ENCODE results near the gene TNFRSF18. TPM values are rescaled to one million over a fixed set of nuclear protein-coding genes. Genes with fewer than 3 reads are reported as not detected.

Gene TNFRSF18
- total and polyA plus RNA-seq, 2 donors (not counting 3 experiments of a cell fraction or from before 2014, with no cell fraction given) = not detected

DNA sequence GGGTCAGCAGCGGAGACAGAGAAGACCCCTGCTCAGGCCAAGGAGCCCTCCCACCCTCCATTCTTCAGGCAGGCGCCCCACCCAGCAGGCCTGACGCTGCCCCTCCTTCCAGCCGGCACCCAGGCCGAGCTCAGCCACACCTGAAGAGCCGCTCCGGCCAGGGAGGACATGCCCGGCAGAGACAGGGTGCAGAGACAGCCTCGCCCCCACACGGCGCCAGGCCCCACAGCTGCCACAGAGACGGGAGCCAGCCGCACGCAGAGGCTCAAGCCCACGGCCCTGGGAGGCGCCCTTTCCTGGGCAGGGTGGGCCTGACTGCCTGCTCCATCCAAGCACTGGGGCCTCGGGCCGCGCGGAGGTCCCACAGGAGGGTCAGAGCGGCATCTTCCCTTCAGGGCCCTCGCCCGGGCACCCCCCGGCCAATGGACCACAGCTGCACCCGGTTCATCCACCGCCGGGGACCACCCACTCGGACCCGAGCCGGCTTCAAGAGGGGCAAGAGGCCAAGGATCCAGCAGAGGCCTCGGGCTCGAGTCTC is 27.5 kb downstream of the TNFRSF18 start:
- Histone ChIP-seq H3K79me2 (ENCODE audit: control insufficient read depth, insufficient read depth, low read length) (no peaks in the 10 kb centered on the region), H4K20me1 (replicated peaks; ENCODE audit: control insufficient read depth, extremely low read depth, insufficient read depth, low read length) (no peaks in the 10 kb centered on the region), H3K27ac (ENCODE audit: insufficient read depth, low read depth, low read length) (no peak overlapping the region), H3K9ac (replicated peaks; ENCODE audit: extremely low read depth, insufficient read depth, low read length) (no peak overlapping the region), H3K9me3 (replicated peaks; ENCODE audit: control insufficient read depth, insufficient read depth, low read length) (no peaks in the 10 kb centered on the region), H3K27me3 (ENCODE audit: control insufficient read depth in 2 of 2, insufficient read depth in 2 of 2, low read length in 2 of 2) (peaks cover 5 to 6% of the 10 kb centered on the region in 2 experiments), H3K4me2 (ENCODE audit: insufficient read depth, low read length) (no peak overlapping the region), H3K36me3 (ENCODE audit: control insufficient read depth in 2 of 2, extremely low read depth in 1 of 2, insufficient read depth in 2 of 2, low read length in 2 of 2) (no peaks in the 10 kb centered on the region), H3K4me1 (ENCODE audit: control insufficient read depth, extremely low read depth, insufficient read depth, low read length) (no peaks in the 10 kb centered on the region), H2AFZ (ENCODE audit: low read depth, low read length) (no peak overlapping the region), H3K9me1 (replicated peaks; ENCODE audit: control insufficient read depth, extremely low read depth, insufficient read depth, low read length) (no peaks in the 10 kb centered on the region), H3K4me3 (replicated peaks in 1 of 3; ENCODE audit: insufficient read depth in 1 of 3, low read depth in 1 of 3, low read length in 3 of 3) (no peak overlapping the region)
- dilution Hi-C loops (cut with MboI; ENCODE audit: extremely low pct_ligation_motif_present, low sequenced_read_pairs) (no loop called here), intact Hi-C loops (cut with micrococcal nuclease) (no loop called here)
- POLR2A ChIA-PET = no interaction called here
- TF ChIP-seq, protein P1, sequence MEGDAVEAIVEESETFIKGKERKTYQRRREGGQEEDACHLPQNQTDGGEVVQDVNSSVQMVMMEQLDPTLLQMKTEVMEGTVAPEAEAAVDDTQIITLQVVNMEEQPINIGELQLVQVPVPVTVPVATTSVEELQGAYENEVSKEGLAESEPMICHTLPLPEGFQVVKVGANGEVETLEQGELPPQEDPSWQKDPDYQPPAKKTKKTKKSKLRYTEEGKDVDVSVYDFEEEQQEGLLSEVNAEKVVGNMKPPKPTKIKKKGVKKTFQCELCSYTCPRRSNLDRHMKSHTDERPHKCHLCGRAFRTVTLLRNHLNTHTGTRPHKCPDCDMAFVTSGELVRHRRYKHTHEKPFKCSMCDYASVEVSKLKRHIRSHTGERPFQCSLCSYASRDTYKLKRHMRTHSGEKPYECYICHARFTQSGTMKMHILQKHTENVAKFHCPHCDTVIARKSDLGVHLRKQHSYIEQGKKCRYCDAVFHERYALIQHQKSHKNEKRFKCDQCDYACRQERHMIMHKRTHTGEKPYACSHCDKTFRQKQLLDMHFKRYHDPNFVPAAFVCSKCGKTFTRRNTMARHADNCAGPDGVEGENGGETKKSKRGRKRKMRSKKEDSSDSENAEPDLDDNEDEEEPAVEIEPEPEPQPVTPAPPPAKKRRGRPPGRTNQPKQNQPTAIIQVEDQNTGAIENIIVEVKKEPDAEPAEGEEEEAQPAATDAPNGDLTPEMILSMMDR (IDR thresholded peaks at IDR 0.05; ENCODE audit: extremely low read depth in 1 of 2, insufficient read depth in 1 of 2, low read depth in 1 of 2, low read length in 2 of 2) = no peak
- TF ChIP-seq JUN (IDR thresholded peaks at IDR 0.05; ENCODE audit: borderline replicate concordance, insufficient read depth, insufficient read length, low read depth) (no peak), MYC (IDR thresholded peaks at IDR 0.05; ENCODE audit: low read depth, low read length) (no peak), EZH2 (IDR thresholded peaks at IDR 0.05; ENCODE audit: borderline replicate concordance, low read depth, low read length, severe bottlenecking) (no peak), POLR2A (IDR thresholded peaks at IDR 0.05; ENCODE audit: low read depth, low read length) (no peak)
- TF ChIP-seq, protein P2, sequence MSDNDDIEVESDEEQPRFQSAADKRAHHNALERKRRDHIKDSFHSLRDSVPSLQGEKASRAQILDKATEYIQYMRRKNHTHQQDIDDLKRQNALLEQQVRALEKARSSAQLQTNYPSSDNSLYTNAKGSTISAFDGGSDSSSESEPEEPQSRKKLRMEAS (IDR thresholded peaks at IDR 0.05; ENCODE audit: insufficient read depth, insufficient read length) = no peak
- DNase-seq (ENCODE audit: low read depth, low spot score) (no peak), FAIRE-seq (no peak)
- CTCF ChIA-PET = no interaction called here
- no TSS peak for BruUV-seq (replicated peaks)

Measured in endothelial cell of umbilical vein (primary cell).